DND-41 (cell line): Measurements from ENCODE around the gene TMEM132C.
A peak's percentile ranks its signal among the peaks of the same experiment; 100 is the strongest.

ENCODE experiments used
- ATAC-seq: fragments of 200-7000 bp; cut with Tn5 transposase; 3 replicates; pipeline ENCODE4 v1.9.1; 2021; ENCODE audit warnings: low read depth; ENCODE audit not compliant: insufficient read depth
- DNase-seq: peaks from one replicate; pipeline ENCODE4 v3.0.0-alpha.2; 2020
- H2AFZ ChIP-seq: 2 replicates; pipeline ENCODE4 v1.6.0; 2012; ENCODE audit warnings: low read depth, low read length
- H3K27ac ChIP-seq: 2 replicates; pipeline ENCODE4 v1.5.1; 2012; ENCODE audit warnings: low read length, inconsistent platforms
- H3K27me3 ChIP-seq: fragments of 200-600 bp; sonication (generic); 2 replicates; pipeline ENCODE4 v1.6.0; 2012; ENCODE audit warnings: low read length, mild to moderate bottlenecking, inconsistent platforms; ENCODE audit not compliant: insufficient read depth, poor library complexity
- H3K36me3 ChIP-seq: 2 replicates; pipeline ENCODE4 v1.5.1; 2012; ENCODE audit warnings: low read length, inconsistent platforms; ENCODE audit not compliant: insufficient read depth
- H3K4me1 ChIP-seq: 2 replicates; pipeline ENCODE4 v1.5.1; 2012; ENCODE audit warnings: mild to moderate bottlenecking, low read length; ENCODE audit not compliant: insufficient read depth
- H3K4me2 ChIP-seq: 2 replicates; pipeline ENCODE4 v1.6.0; 2012; ENCODE audit warnings: mild to moderate bottlenecking, moderate library complexity, low read length, inconsistent platforms; ENCODE audit not compliant: insufficient read depth
- H3K4me3 ChIP-seq, 2 experiments: fragments of 200-600 bp in 1 of 2; shearing (Covaris generic) in 1 of 2; 2 replicates each; pipeline ENCODE4 v1.5.1; 2012 to 2016; ENCODE audit warnings: inconsistent platforms in 2 of 2, low read length in 2 of 2, mild to moderate bottlenecking in 2 of 2, low read depth in 1 of 2, moderate library complexity in 1 of 2
- H3K79me2 ChIP-seq: 2 replicates; pipeline ENCODE4 v1.6.0; 2012; ENCODE audit warnings: low read length, inconsistent platforms; ENCODE audit not compliant: insufficient read depth
- H3K9ac ChIP-seq: 2 replicates; pipeline ENCODE4 v1.6.0; 2012; ENCODE audit warnings: low read depth, mild to moderate bottlenecking, inconsistent platforms, low read length, moderate library complexity
- H3K9me3 ChIP-seq: 2 replicates; pipeline ENCODE4 v1.5.1; 2012; ENCODE audit warnings: low read length, moderate library complexity, mild to moderate bottlenecking, inconsistent platforms; ENCODE audit not compliant: insufficient read depth, severe bottlenecking
- H4K20me1 ChIP-seq: 2 replicates; pipeline ENCODE4 v1.6.0; 2012; ENCODE audit warnings: low read length; ENCODE audit not compliant: insufficient read depth
- EZH2 ChIP-seq: IDR thresholded peaks from 3 replicates; pipeline ENCODE4 v1.6.1; 2012; ENCODE audit warnings: borderline replicate concordance, low read depth, mild to moderate bottlenecking, moderate library complexity, low read length, inconsistent platforms; ENCODE audit not compliant: severe bottlenecking
- TF ChIP-seq, protein P1 (sequence below): IDR thresholded peaks from 2 replicates; pipeline ENCODE4 v1.5.1; 2012; ENCODE audit warnings: borderline replicate concordance, low read length, moderate library complexity, mild to moderate bottlenecking; ENCODE audit not compliant: poor library complexity, severe bottlenecking; ENCODE audit errors: extremely low read depth

The TMEM132C gene

DNA sequence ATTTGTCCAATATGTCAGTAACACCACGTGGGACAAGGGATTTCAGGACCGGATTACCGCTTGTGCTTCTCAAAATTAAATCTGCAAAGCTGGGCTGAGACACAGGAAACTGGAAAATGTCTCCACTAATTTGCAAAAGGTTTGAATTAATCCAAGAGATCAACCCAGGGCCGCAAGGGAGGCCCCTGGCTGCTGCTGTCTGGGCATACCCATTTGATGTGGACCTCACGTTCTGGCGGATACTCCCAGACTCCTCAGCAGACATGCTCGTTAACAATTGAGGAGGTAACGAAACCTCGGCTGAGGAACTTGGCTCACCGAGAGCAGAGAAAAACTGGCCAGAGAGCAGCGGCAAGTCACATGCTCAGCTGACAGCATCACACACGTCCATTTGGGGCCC, 376.2 kb downstream of the TMEM132C start:
- no peak overlapping the region for H3K27ac ChIP-seq
- H3K9me3 ChIP-seq, result no peaks in the 10 kb centered on the region
- no peaks in the 10 kb centered on the region for H3K27me3 ChIP-seq
- H3K9ac ChIP-seq, result no peak overlapping the region
- no peak overlapping the region for H3K4me3 ChIP-seq
- no peak for DNase-seq
- H3K79me2 ChIP-seq, result no peaks in the 10 kb centered on the region
- H3K4me2 ChIP-seq, result no peak overlapping the region
- TF ChIP-seq EZH2, result no peak
- TF ChIP-seq, protein P1, sequence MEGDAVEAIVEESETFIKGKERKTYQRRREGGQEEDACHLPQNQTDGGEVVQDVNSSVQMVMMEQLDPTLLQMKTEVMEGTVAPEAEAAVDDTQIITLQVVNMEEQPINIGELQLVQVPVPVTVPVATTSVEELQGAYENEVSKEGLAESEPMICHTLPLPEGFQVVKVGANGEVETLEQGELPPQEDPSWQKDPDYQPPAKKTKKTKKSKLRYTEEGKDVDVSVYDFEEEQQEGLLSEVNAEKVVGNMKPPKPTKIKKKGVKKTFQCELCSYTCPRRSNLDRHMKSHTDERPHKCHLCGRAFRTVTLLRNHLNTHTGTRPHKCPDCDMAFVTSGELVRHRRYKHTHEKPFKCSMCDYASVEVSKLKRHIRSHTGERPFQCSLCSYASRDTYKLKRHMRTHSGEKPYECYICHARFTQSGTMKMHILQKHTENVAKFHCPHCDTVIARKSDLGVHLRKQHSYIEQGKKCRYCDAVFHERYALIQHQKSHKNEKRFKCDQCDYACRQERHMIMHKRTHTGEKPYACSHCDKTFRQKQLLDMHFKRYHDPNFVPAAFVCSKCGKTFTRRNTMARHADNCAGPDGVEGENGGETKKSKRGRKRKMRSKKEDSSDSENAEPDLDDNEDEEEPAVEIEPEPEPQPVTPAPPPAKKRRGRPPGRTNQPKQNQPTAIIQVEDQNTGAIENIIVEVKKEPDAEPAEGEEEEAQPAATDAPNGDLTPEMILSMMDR, result no peak
- no peaks in the 10 kb centered on the region for H4K20me1 ChIP-seq
- peaks cover 9% of the 10 kb centered on the region for H3K4me1 ChIP-seq
- H2AFZ ChIP-seq, result no peak overlapping the region
- no peak for ATAC-seq
- H3K36me3 ChIP-seq, result no peaks in the 10 kb centered on the region

DNA sequence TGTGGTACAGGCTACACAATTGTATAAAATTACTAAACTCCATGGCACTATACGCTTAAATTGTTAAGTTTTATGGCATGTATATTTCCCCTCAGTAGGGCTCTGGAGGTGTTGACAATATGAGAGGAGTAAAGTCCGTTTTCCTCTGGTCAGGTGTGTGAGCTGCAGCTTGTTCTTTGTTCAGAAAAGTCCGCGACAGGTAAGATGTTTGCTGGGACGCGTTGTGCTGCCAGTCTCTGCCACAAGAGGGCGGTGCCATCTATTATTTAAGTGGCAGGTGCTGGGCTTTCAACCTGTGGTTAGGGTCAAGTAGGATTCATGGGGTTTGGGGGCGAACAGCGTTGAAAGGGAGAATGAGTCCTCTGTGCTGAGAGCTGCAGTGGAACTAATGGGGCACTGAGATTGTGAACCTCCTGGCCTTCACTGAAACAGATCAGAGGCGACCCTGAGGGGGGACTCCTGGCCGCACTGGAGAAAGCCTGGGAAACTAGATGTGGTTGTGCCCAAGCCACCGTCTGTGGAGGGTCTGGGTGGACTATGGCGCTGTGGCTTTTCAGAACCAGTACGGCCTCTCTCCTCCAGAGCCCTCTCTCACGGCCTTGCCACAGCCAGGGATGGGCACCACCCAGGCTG, 377.8 kb downstream of the TMEM132C start:
- no peak overlapping the region for H3K4me2 ChIP-seq
- H3K27me3 ChIP-seq, result no peaks in the 10 kb centered on the region
- H3K79me2 ChIP-seq, result no peaks in the 10 kb centered on the region
- no peak overlapping the region for H3K4me3 ChIP-seq
- TF ChIP-seq, protein P1, result peak; percentile 79
- no peak for TF ChIP-seq EZH2
- ATAC-seq, result no peak
- H3K36me3 ChIP-seq, result no peaks in the 10 kb centered on the region
- H4K20me1 ChIP-seq, result no peaks in the 10 kb centered on the region
- no peak overlapping the region for H3K27ac ChIP-seq
- H2AFZ ChIP-seq, result no peak overlapping the region
- no peak overlapping the region for H3K9ac ChIP-seq
- peaks cover 9% of the 10 kb centered on the region for H3K4me1 ChIP-seq
- DNase-seq, result peak; percentile 24
- H3K9me3 ChIP-seq, result no peaks in the 10 kb centered on the region

DNA sequence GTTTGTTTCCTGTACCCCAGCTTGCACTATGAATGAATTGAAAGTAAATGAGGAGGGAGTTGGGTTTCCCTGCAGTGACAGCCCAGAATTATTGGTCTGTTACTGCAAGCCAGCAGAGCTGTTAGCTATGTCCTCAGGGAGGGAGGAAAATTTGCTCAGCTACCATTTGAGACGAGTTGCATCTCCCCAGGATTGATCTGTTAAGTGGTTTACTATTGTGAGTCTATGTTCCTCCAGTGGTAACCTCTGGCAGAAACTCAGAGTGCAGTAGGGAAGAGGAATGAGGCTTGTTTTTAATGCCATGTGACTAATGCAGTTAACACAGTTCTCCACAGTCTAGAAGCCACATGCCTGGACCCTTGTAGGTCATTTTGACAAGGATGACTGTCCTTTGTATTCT, 382.9 kb downstream of the TMEM132C start:
- Histone ChIP-seq H3K27ac (no peak overlapping the region), H4K20me1 (no peaks in the 10 kb centered on the region), H3K79me2 (no peaks in the 10 kb centered on the region), H3K9me3 (no peaks in the 10 kb centered on the region), H3K4me1 (no peaks in the 10 kb centered on the region), H3K27me3 (no peaks in the 10 kb centered on the region), H2AFZ (no peak overlapping the region), H3K4me3 (no peak overlapping the region), H3K9ac (no peak overlapping the region), H3K4me2 (no peak overlapping the region), H3K36me3 (no peaks in the 10 kb centered on the region)
- DNase-seq, result no peak
- ATAC-seq, result no peak
- no peak for TF ChIP-seq EZH2
- TF ChIP-seq, protein P1, result no peak
